HEK293T (cell line): ENCODE results near the gene FLCN.

ENCODE experiments used
- ARNT ChIP-seq: fragments of 450-650 bp; IDR thresholded peaks from 2 replicates; pipeline ENCODE4 v1.6.1; 2017; ENCODE audit warnings: mild to moderate bottlenecking
- BHLHE40 ChIP-seq: fragments of 450-650 bp; IDR thresholded peaks from 2 replicates; pipeline ENCODE4 v1.6.1; 2016; ENCODE audit warnings: mild to moderate bottlenecking, moderate library complexity, borderline replicate concordance
- CTBP1 ChIP-seq: fragments of 450-650 bp; IDR thresholded peaks from 2 replicates; pipeline ENCODE4 v1.6.1; 2016; ENCODE audit warnings: borderline replicate concordance
- ELF4 ChIP-seq: fragments of 450-650 bp; IDR thresholded peaks from 2 replicates; pipeline ENCODE4 v1.6.1; 2017; ENCODE audit warnings: antibody characterized with exemption
- FOXM1 ChIP-seq: fragments of 450-650 bp; IDR thresholded peaks from 2 replicates; pipeline ENCODE4 v1.6.1; 2017; ENCODE audit warnings: mild to moderate bottlenecking, borderline replicate concordance
- LEF1 ChIP-seq: fragments of 450-650 bp; IDR thresholded peaks from 2 replicates; pipeline ENCODE4 v1.6.1; 2017; ENCODE audit warnings: mild to moderate bottlenecking, borderline replicate concordance
- SP1 ChIP-seq: fragments of 450-650 bp; IDR thresholded peaks from 2 replicates; pipeline ENCODE4 v1.6.1; 2017
- SUZ12 ChIP-seq: fragments of 450-650 bp; IDR thresholded peaks from 2 replicates; pipeline ENCODE4 v1.6.1; 2016; ENCODE audit warnings: mild to moderate bottlenecking
- TARDBP ChIP-seq: fragments of 450-650 bp; IDR thresholded peaks from 2 replicates; pipeline ENCODE4 v1.6.1; 2016

DNA sequence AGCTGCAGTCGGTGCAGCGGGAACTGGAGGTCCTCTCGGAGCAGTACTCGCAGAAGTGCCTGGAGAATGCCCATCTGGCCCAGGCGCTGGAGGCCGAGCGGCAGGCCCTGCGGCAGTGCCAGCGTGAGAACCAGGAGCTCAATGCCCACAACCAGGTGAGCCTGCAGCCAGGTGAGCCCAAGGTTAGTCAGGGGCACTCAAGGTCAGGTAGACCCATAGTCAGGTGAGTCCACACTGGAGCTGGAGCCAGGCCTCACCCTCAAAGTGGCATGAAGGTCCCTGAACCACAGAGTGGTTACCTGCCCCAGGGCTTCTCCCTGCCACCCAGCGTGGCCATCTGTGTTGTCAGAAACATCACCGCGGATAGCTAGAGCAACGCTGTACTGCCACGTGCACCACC lies 63.0 kb downstream of the FLCN start:
- TF ChIP-seq SP1, result no peak
- no peak for TF ChIP-seq FOXM1
- no peak for TF ChIP-seq LEF1
- no peak for TF ChIP-seq ELF4
- TF ChIP-seq BHLHE40, result no peak
- no peak for TF ChIP-seq ARNT
- TF ChIP-seq SUZ12, result no peak
- no peak for TF ChIP-seq TARDBP
- TF ChIP-seq CTBP1, result no peak
